KG1 (cell line): Measurements from ENCODE around the gene MAP3K20.

Experiments
- DNase-seq: peaks from one replicate; lab custom pipeline; 2025; lab: John Stamatoyannopoulos, UW

MAP3K20 gene

GRCh38 chr2:173051463-173052215, 24.0 kb upstream of the MAP3K20 start:
- DNase-seq = no peak

GRCh38 chr2:173053043-173053699, 22.5 kb upstream of the MAP3K20 start:
- DNase-seq = no peak

GRCh38 chr2:173054466-173054865, 21.2 kb upstream of the MAP3K20 start:
- DNase-seq = no peak

GRCh38 chr2:173056705-173057364, 18.8 kb upstream of the MAP3K20 start:
- no peak for DNase-seq

GRCh38 chr2:173058097-173058496, 17.5 kb upstream of the MAP3K20 start:
- no peak for DNase-seq

- no peak for DNase-seq
These were observed 17.0 kb upstream of the MAP3K20 start for GRCh38 chr2:173058673-173059072.

GRCh38 chr2:173059292-173059691, 16.4 kb upstream of the MAP3K20 start:
- no peak for DNase-seq

GRCh38 chr2:173059971-173060461, 15.6 kb upstream of the MAP3K20 start:
- DNase-seq = no peak

GRCh38 chr2:173062801-173063200, 12.8 kb upstream of the MAP3K20 start:
- no peak for DNase-seq

GRCh38 chr2:173064151-173064805, 11.4 kb upstream of the MAP3K20 start:
- no peak for DNase-seq

- no peak for DNase-seq
These were observed 8.6 kb upstream of the MAP3K20 start for GRCh38 chr2:173066887-173067676.

- DNase-seq = no peak
These were observed 428 bp upstream of the MAP3K20 start for GRCh38 chr2:173075056-173075780.

GRCh38 chr2:173076581-173077345, 1.1 kb downstream of the MAP3K20 start:
- DNase-seq = peak; percentile 78

GRCh38 chr2:173077506-173078177, 2.0 kb downstream of the MAP3K20 start:
- DNase-seq = no peak

- DNase-seq = no peak
These were observed 3.5 kb downstream of the MAP3K20 start for GRCh38 chr2:173079141-173079540.

GRCh38 chr2:173079973-173080860, 4.6 kb downstream of the MAP3K20 start:
- DNase-seq = no peak

- no peak for DNase-seq
These were observed 11.0 kb downstream of the MAP3K20 start for GRCh38 chr2:173086518-173087213.

- DNase-seq = no peak
These were observed 11.6 kb downstream of the MAP3K20 start for GRCh38 chr2:173087214-173087581.
